LNCAP (cell line): ENCODE results near the gene DNMT3A.

Experiments
- CTCF ChIP-seq: fragments of 450-650 bp; IDR thresholded peaks from 2 replicates; pipeline ENCODE4 v1.5.1; 2017; ENCODE audit warnings: mild to moderate bottlenecking

Gene DNMT3A

GRCh38 chr2:25187729-25188350 is 153.9 kb downstream of the DNMT3A start:
- TF ChIP-seq CTCF: no peak

- TF ChIP-seq CTCF: no peak
Observed at GRCh38 chr2:25184254-25184653, 157.5 kb downstream of the DNMT3A start.

- TF ChIP-seq CTCF: no peak
Observed at GRCh38 chr2:25178976-25179375, 162.7 kb downstream of the DNMT3A start.
